CD4-positive, alpha-beta T cell treated with Interleukin-4 for 4 hours (primary cell): ENCODE results near the gene LILRB2.
"Not testable (repeated sequence)": the region's sequence is repeated elsewhere in the genome, so short reads cannot be mapped to it uniquely, and the experiment has no call there.

Experiments used
- DNase-seq: peaks from one replicate; pipeline ENCODE4 v3.0.0-alpha.2; 2020

Gene LILRB2

GRCh38 chr19:54239491-54240371, 41.2 kb downstream of the LILRB2 start:
- not testable (repeated sequence) for DNase-seq

- DNase-seq, result no peak
These were observed 47.0 kb downstream of the LILRB2 start for GRCh38 chr19:54233941-54234340.

GRCh38 chr19:54231077-54231931, 49.6 kb downstream of the LILRB2 start:
- DNase-seq, result peak; percentile 78

GRCh38 chr19:54230031-54230430, 50.9 kb downstream of the LILRB2 start:
- DNase-seq, result no peak

GRCh38 chr19:54229146-54229545, 51.8 kb downstream of the LILRB2 start:
- DNase-seq, result no peak

GRCh38 chr19:54224619-54225018, 56.3 kb downstream of the LILRB2 start:
- DNase-seq, result not testable (repeated sequence)

GRCh38 chr19:54223937-54224281, 57.0 kb downstream of the LILRB2 start:
- not testable (repeated sequence) for DNase-seq
